NCI-H524 (cell line): Measurements from ENCODE around the gene NADSYN1.

Source experiments
- DNase-seq, 2 experiments: peaks; one replicate each; lab custom pipeline; 2025; lab: John Stamatoyannopoulos, UW

The NADSYN1 gene

GRCh38 chr11:71433648-71434450 lies 19.2 kb upstream of the NADSYN1 start:
- no peak for DNase-seq

GRCh38 chr11:71434576-71435130 lies 18.4 kb upstream of the NADSYN1 start:
- DNase-seq: no peak

GRCh38 chr11:71435278-71435951 lies 17.6 kb upstream of the NADSYN1 start:
- DNase-seq: no peak

GRCh38 chr11:71436861-71437260 lies 16.1 kb upstream of the NADSYN1 start:
- no peak for DNase-seq

- DNase-seq: no peak
These were observed 15.6 kb upstream of the NADSYN1 start for GRCh38 chr11:71437399-71437798.

GRCh38 chr11:71437879-71438278 lies 15.1 kb upstream of the NADSYN1 start:
- no peak for DNase-seq

- DNase-seq: no peak
These were observed 14.4 kb upstream of the NADSYN1 start for GRCh38 chr11:71438650-71439049.

GRCh38 chr11:71440021-71440755 lies 12.8 kb upstream of the NADSYN1 start:
- DNase-seq: no peak

GRCh38 chr11:71441251-71441650 lies 11.8 kb upstream of the NADSYN1 start:
- no peak for DNase-seq

- DNase-seq: no peak
These were observed 10.9 kb upstream of the NADSYN1 start for GRCh38 chr11:71442123-71442522.

GRCh38 chr11:71442880-71443279 lies 10.1 kb upstream of the NADSYN1 start:
- no peak for DNase-seq

- no peak for DNase-seq
These were observed 9.1 kb upstream of the NADSYN1 start for GRCh38 chr11:71443736-71444445.

GRCh38 chr11:71444811-71445210 lies 8.2 kb upstream of the NADSYN1 start:
- no peak for DNase-seq

GRCh38 chr11:71446150-71446549 lies 6.9 kb upstream of the NADSYN1 start:
- DNase-seq: no peak

GRCh38 chr11:71446942-71447688 lies 5.9 kb upstream of the NADSYN1 start:
- no peak for DNase-seq

GRCh38 chr11:71447791-71448256 lies 5.2 kb upstream of the NADSYN1 start:
- peak in 1 of 2 experiments; percentile 41 for DNase-seq

GRCh38 chr11:71448257-71449171 lies 4.5 kb upstream of the NADSYN1 start, which contains the start of gene DHCR7:
DHCR7 (minus strand) TSS chr11:71448393; CDS start chr11:71444952, 3,441 bp downstream.
- peak; percentile 83 to 94 for DNase-seq

GRCh38 chr11:71449596-71449995 lies 3.4 kb upstream of the NADSYN1 start:
- DNase-seq: no peak

- DNase-seq: no peak
These were observed 2.5 kb upstream of the NADSYN1 start for GRCh38 chr11:71450507-71450906.

GRCh38 chr11:71450939-71451338 lies 2.1 kb upstream of the NADSYN1 start:
- no peak for DNase-seq
